IMR-90 (cell line): ENCODE measurements around the gene CIRBP. TPM values are rescaled to one million over a fixed set of nuclear protein-coding genes. Genes with fewer than 3 reads are reported as not detected.

Source experiments
- ATAC-seq: fragments of 200-7000 bp; cut with Tn5 transposase; 2 replicates; pipeline ENCODE4 v1.9.1; 2020; ENCODE audit warnings: low read depth, mild to moderate bottlenecking, moderate library complexity
- BruUV-seq: library from RNA; stranded (reverse); fragments of 400-500 nt; replicated peaks from 2 replicates; lab custom pipeline; 2021; lab: Mats Ljungman, UMichigan
- CTCF ChIA-PET: fragments of 300-600 bp; formaldehyde crosslinking; extraction: SDS; loops from one replicate; lab custom pipeline; 2021; ENCODE audit warnings: antibody characterized with exemption; lab: Yijun Ruan, JAX
- POLR2A ChIA-PET: fragments of 300-600 bp; sonication (Branson Sonifier 250); formaldehyde crosslinking; loops from one replicate; lab custom pipeline; 2022; ENCODE audit warnings: antibody characterized with exemption; ENCODE audit not compliant: unreplicated experiment; lab: Charles Lee
- DNase-seq: peaks from one replicate; pipeline ENCODE4 v3.0.0; 2013
- H2AFZ ChIP-seq: replicated peaks from 2 replicates; pipeline ENCODE3; 2013; ENCODE audit warnings: low read length, mild to moderate bottlenecking; ENCODE audit not compliant: poor library complexity
- H2AK5ac ChIP-seq: 2 replicates; pipeline ENCODE4 v1.6.1; 2013; ENCODE audit warnings: low read depth, low read length, inconsistent platforms
- H2AK9ac ChIP-seq: replicated peaks from 2 replicates; pipeline ENCODE3; 2013; ENCODE audit warnings: mild to moderate bottlenecking, low read depth, low read length, moderate library complexity; ENCODE audit not compliant: poor library complexity
- H2BK120ac ChIP-seq: 2 replicates; pipeline ENCODE4 v1.6.1; 2013; ENCODE audit warnings: low read depth, low read length, inconsistent platforms
- H2BK15ac ChIP-seq: 3 replicates; pipeline ENCODE4 v1.6.1; 2013; ENCODE audit warnings: low read depth, low read length, inconsistent platforms
- H2BK20ac ChIP-seq: 2 replicates; pipeline ENCODE4 v1.6.1; 2013; ENCODE audit warnings: low read depth, mild to moderate bottlenecking, inconsistent platforms, low read length, moderate library complexity
- H2BK5ac ChIP-seq: 2 replicates; pipeline ENCODE4 v1.6.1; 2013; ENCODE audit warnings: mild to moderate bottlenecking, low read depth, low read length, inconsistent platforms; ENCODE audit not compliant: poor library complexity, severe bottlenecking
- H3K14ac ChIP-seq: replicated peaks from 2 replicates; pipeline ENCODE4 v1.6.1; 2013; ENCODE audit warnings: low read depth, low read length, inconsistent platforms
- H3K18ac ChIP-seq: 2 replicates; pipeline ENCODE4 v1.6.1; 2013; ENCODE audit warnings: low read depth, low read length, control low read depth
- H3K23ac ChIP-seq: 2 replicates; pipeline ENCODE4 v1.6.1; 2013; ENCODE audit warnings: low read depth, low read length, inconsistent platforms
- H3K27ac ChIP-seq: 2 replicates; pipeline ENCODE4 v1.5.1; 2013; ENCODE audit warnings: mild to moderate bottlenecking, control low read depth, low read length; ENCODE audit not compliant: insufficient read depth
- H3K27me3 ChIP-seq: 2 replicates; pipeline ENCODE4 v1.6.1; 2013; ENCODE audit warnings: low read length; ENCODE audit not compliant: control insufficient read depth, insufficient read depth
- H3K36me3 ChIP-seq: 2 replicates; pipeline ENCODE4 v1.6.1; 2013; ENCODE audit warnings: low read length, mixed read lengths; ENCODE audit not compliant: control insufficient read depth, insufficient read depth
- H3K4ac ChIP-seq: 2 replicates; pipeline ENCODE4 v1.6.1; 2013; ENCODE audit warnings: low read depth, low read length, inconsistent platforms
- H3K4me1 ChIP-seq: 2 replicates; pipeline ENCODE4 v1.6.1; 2013; ENCODE audit warnings: low read length, mixed read lengths; ENCODE audit not compliant: control insufficient read depth, insufficient read depth
- H3K4me2 ChIP-seq: 2 replicates; pipeline ENCODE4 v1.6.1; 2013; ENCODE audit warnings: low read depth, mild to moderate bottlenecking, control low read depth, low read length, moderate library complexity
- H3K4me3 ChIP-seq: 2 replicates; pipeline ENCODE4 v1.5.1; 2013; ENCODE audit warnings: low read depth, mild to moderate bottlenecking, control low read depth, low read length, moderate library complexity; ENCODE audit not compliant: insufficient read depth
- H3K56ac ChIP-seq: 2 replicates; pipeline ENCODE4 v1.6.1; 2013; ENCODE audit warnings: low read length, inconsistent platforms; ENCODE audit not compliant: insufficient read depth; ENCODE audit errors: extremely low read depth
- H3K79me1 ChIP-seq, 2 experiments: 2 replicates each; pipeline ENCODE4 v1.6.1; 2013; ENCODE audit warnings: low read length in 2 of 2, inconsistent platforms in 1 of 2, low read depth in 1 of 2
- H3K9ac ChIP-seq: 2 replicates; pipeline ENCODE4 v1.6.1; 2013; ENCODE audit warnings: low read depth, low read length, control low read depth
- H3K9me1 ChIP-seq: 2 replicates; pipeline ENCODE4 v1.6.1; 2013; ENCODE audit warnings: low read length, inconsistent platforms; ENCODE audit not compliant: insufficient read depth
- H3K9me3 ChIP-seq: 2 replicates; pipeline ENCODE4 v1.6.1; 2013; ENCODE audit warnings: low read length; ENCODE audit not compliant: control insufficient read depth, insufficient read depth
- H4K20me1 ChIP-seq: 2 replicates; pipeline ENCODE4 v1.6.1; 2013; ENCODE audit warnings: low read length, inconsistent platforms; ENCODE audit not compliant: insufficient read depth
- H4K5ac ChIP-seq: 2 replicates; pipeline ENCODE4 v1.6.1; 2013; ENCODE audit warnings: mild to moderate bottlenecking, low read depth, low read length, control low read depth
- H4K8ac ChIP-seq, 2 experiments: 2 replicates each; pipeline ENCODE4 v1.6.1; 2013; ENCODE audit warnings: low read depth in 2 of 2, low read length in 2 of 2, control low read depth in 1 of 2, inconsistent platforms in 1 of 2
- H4K91ac ChIP-seq: 2 replicates; pipeline ENCODE4 v1.6.1; 2013; ENCODE audit warnings: low read depth, low read length, inconsistent platforms; ENCODE audit not compliant: insufficient read depth
- BHLHE40 ChIP-seq: fragments of 150-350 bp; IDR thresholded peaks from 2 replicates; pipeline ENCODE4 v1.6.1; 2016; ENCODE audit warnings: mild to moderate bottlenecking, low read depth, low read length
- CEBPB ChIP-seq: IDR thresholded peaks from 2 replicates; pipeline ENCODE4 v1.6.1; 2012; ENCODE audit warnings: low read depth, low read length, improper control_type of control experiment
- CHD1 ChIP-seq: IDR thresholded peaks from 2 replicates; pipeline ENCODE4 v1.6.1; 2012; ENCODE audit warnings: low read depth, low read length, improper control_type of control experiment
- CTCF ChIP-seq: conservative IDR thresholded peaks from 2 replicates; pipeline ENCODE4 v1.5.1; 2012; ENCODE audit warnings: mild to moderate bottlenecking, low read depth, low read length, improper control_type of control experiment
- ELK1 ChIP-seq: fragments of 150-350 bp; IDR thresholded peaks from 2 replicates; pipeline ENCODE4 v1.6.1; 2016; ENCODE audit warnings: low read depth, mild to moderate bottlenecking, low read length, moderate library complexity, borderline replicate concordance
- FOS ChIP-seq: fragments of 150-350 bp; IDR thresholded peaks from 2 replicates; pipeline ENCODE4 v1.6.1; 2016; ENCODE audit warnings: low read depth, low read length
- MAFK ChIP-seq: IDR thresholded peaks from 2 replicates; pipeline ENCODE4 v1.6.1; 2012; ENCODE audit warnings: low read depth, low read length, improper control_type of control experiment
- MAZ ChIP-seq: IDR thresholded peaks from 2 replicates; pipeline ENCODE4 v1.6.1; 2012; ENCODE audit warnings: low read depth, mild to moderate bottlenecking, low read length, improper control_type of control experiment, moderate library complexity, borderline replicate concordance
- MXI1 ChIP-seq: IDR thresholded peaks from 2 replicates; pipeline ENCODE4 v1.6.1; 2012; ENCODE audit warnings: low read depth, mild to moderate bottlenecking, low read length, moderate library complexity, borderline replicate concordance
- NFE2L2 ChIP-seq: fragments of 150-350 bp; IDR thresholded peaks from 2 replicates; pipeline ENCODE4 v1.6.1; 2016; ENCODE audit warnings: low read depth, mild to moderate bottlenecking, low read length
- POLR2A ChIP-seq: IDR thresholded peaks from 2 replicates; pipeline ENCODE4 v1.6.1; 2012; ENCODE audit warnings: mild to moderate bottlenecking, low read depth, low read length
- RAD21 ChIP-seq: IDR thresholded peaks from 2 replicates; pipeline ENCODE4 v1.6.1; 2012; ENCODE audit warnings: low read length, improper control_type of control experiment
- RCOR1 ChIP-seq: IDR thresholded peaks from 2 replicates; pipeline ENCODE4 v1.6.1; 2012; ENCODE audit warnings: mild to moderate bottlenecking, low read length, improper control_type of control experiment; ENCODE audit not compliant: insufficient replicate concordance
- RFX5 ChIP-seq: IDR thresholded peaks from 2 replicates; pipeline ENCODE4 v1.8.0; 2012; ENCODE audit warnings: low read depth, mild to moderate bottlenecking, low read length, moderate library complexity
- SMC3 ChIP-seq: fragments of 150-350 bp; IDR thresholded peaks from 2 replicates; pipeline ENCODE4 v1.6.1; 2016; ENCODE audit warnings: low read depth, mild to moderate bottlenecking, antibody characterized with exemption, low read length, moderate library complexity
- USF2 ChIP-seq: fragments of 150-350 bp; IDR thresholded peaks from 2 replicates; pipeline ENCODE4 v1.6.1; 2017; ENCODE audit warnings: mild to moderate bottlenecking, antibody characterized with exemption, low read length, low read depth
- WGBS, 2 experiments: methylation state at CpG; one replicate each; pipeline versions ENCODE4 v1.1.5 to v1.1.7; 2013; ENCODE audit warnings: missing lambda C conversion rate in 2 of 2; ENCODE audit not compliant: insufficient read length in 1 of 2; ENCODE audit errors: extremely low coverage in 2 of 2; 5-methylcytosine and 5-hydroxymethylcytosine counted together
- dilution Hi-C: fragments of 300-500 bp; cut with HindIII; formaldehyde crosslinking; loops from one replicate; pipeline ENCODE4 v1.14.3; 2018; ENCODE audit warnings: low sequenced_read_pairs; ENCODE audit not compliant: unreplicated experiment
- in situ Hi-C: fragments of 300-500 bp; cut with MboI; formaldehyde crosslinking; loops from 3 replicates; pipeline ENCODE4 v1.14.3; 2019; ENCODE audit warnings: low sequenced_read_pairs, inconsistent platforms, mixed read lengths
- intact Hi-C: fragments of 100-400 bp; cut with micrococcal nuclease; formaldehyde crosslinking; loops from 2 replicates; pipeline ENCODE4 v1.10.0; 2022
- polyA plus RNA-seq, 3 experiments: library from polyadenylated mRNA; depleted of rRNA; stranded (reverse); fragments of >200 nt; gene quantifications; 2 replicates each; pipeline ENCODE4 v1.2.3, GENCODE V29; 2012; ENCODE audit warnings: low replicate concordance in 1 of 3
- total RNA-seq: library from RNA; depleted of rRNA; stranded (reverse); fragments of >200 nt; gene quantifications from 2 replicates; pipeline ENCODE4 v1.2.3, GENCODE V29; 2012

Gene CIRBP
- total and polyA plus RNA-seq, 2 of the 4 experiments (the other 2 are of a cell fraction) = 299 to 542 TPM

GRCh38 chr19:1292419-1293151 lies 23.5 kb downstream of the CIRBP start:
- Histone ChIP-seq H3K4me3 (no peak overlapping the region), H3K4ac (no peak overlapping the region), H3K9me1 (no peaks in the 10 kb centered on the region), H3K9me3 (no peaks in the 10 kb centered on the region), H2BK20ac (no peak overlapping the region), H4K8ac (no peak overlapping the region), H4K5ac (no peak overlapping the region), H3K14ac (no peak overlapping the region), H4K91ac (no peak overlapping the region), H3K27ac (no peak overlapping the region), H2AK9ac (no peak overlapping the region), H4K20me1 (no peaks in the 10 kb centered on the region), H2BK5ac (no peak overlapping the region), H2AK5ac (no peak overlapping the region), H3K18ac (no peak overlapping the region), H3K4me1 (peaks cover 3% of the 10 kb centered on the region; the same call in 1 of the 2 replicates), H3K36me3 (no peaks in the 10 kb centered on the region), H2BK15ac (no peak overlapping the region), H2BK120ac (no peak overlapping the region), H3K4me2 (no peak overlapping the region), H3K79me1 (no peaks in the 10 kb centered on the region), H3K27me3 (peaks cover 25% of the 10 kb centered on the region), H3K23ac (no peak overlapping the region), H2AFZ (no peak overlapping the region), H3K56ac (no peak overlapping the region), H3K9ac (no peak overlapping the region)
- 77% methylated on average over 15 of the region's 17 CpGs; no CpG with 5 or more reads in 1 of the 2 experiments for whole genome bisulfite sequencing, 2 experiments
- dilution Hi-C loops = no loop called here
- intact Hi-C loops = no loop called here
- in situ Hi-C loops = no loop called here
- ChIA-PET CTCF (no interaction called here), POLR2A (no interaction called here)
- TF ChIP-seq MAZ (no peak), RFX5 (no peak), MXI1 (no peak), FOS (no peak), RCOR1 (no peak), MAFK (no peak), CTCF (no peak), USF2 (no peak), NFE2L2 (no peak), CEBPB (no peak), RAD21 (no peak), POLR2A (no peak), CHD1 (no peak), SMC3 (no peak), ELK1 (no peak), BHLHE40 (no peak)
- DNase-seq = no peak
- no peak for ATAC-seq
- no TSS peak for BruUV-seq
